GM21447 (cell line): ENCODE results near the gene ARMH1.
"Not testable (repeated sequence)": the region's sequence is repeated elsewhere in the genome, so short reads cannot be mapped to it uniquely, and the experiment has no call there.

Experiments
- ATAC-seq: cut with Tn5 transposase; IDR thresholded peaks from one replicate; pipeline ENCODE4 v1.9.1; 2021; ENCODE audit not compliant: unreplicated experiment

ARMH1 gene

GRCh38 chr1:44693900-44694299 lies 19.4 kb downstream of the ARMH1 start:
- no peak for ATAC-seq

- ATAC-seq: peak; percentile 62
These were observed 20.5 kb downstream of the ARMH1 start for GRCh38 chr1:44694863-44695478.

GRCh38 chr1:44695671-44696070 lies 21.2 kb downstream of the ARMH1 start:
- ATAC-seq: no peak

DNA sequence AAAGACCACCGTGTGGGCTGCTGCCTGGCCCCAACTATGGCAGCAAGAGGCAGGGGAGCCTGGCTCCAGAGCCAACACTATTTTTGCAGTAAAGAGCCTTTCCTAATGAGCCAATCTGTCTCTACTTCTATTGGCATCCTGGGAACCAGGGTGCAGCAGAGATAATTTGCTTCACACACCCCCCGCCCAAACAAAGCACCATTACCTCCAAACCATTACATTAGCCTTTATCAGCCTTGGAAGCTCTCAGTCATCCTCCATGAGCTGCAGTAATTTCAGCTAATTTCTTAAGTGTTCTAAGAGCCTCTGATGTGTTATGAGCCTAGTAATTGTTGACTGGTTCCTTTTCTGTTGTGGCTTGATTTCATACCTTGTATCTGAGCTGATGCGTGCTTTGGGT lies 21.6 kb downstream of the ARMH1 start:
- ATAC-seq: no peak

DNA sequence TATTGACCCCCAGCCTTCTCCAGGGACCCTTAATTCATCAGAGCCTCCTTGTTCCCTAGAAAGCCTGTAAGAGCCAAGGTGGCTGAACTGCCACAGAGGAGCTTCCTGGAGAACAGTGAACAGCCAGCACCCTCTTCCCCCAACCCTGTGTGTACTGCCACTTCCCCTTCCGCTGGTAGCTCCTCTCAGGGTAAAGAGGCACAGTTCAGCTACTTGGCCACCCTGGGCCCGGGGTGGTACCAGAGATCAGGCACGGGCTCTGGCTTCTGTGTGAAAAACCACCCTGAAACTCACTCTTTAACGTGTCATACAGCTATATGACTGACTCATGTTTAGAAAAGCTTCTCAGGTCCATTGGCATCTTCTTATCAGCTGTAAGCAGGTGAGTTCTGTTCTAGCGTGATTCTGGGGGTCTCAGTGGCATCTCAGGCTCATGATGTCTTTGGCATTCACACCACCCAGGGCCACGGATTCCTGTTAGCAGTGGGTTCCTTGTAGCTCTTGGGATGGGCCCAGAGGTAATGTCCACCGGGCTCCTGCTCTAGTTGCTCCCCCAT lies 22.4 kb downstream of the ARMH1 start:
- ATAC-seq: no peak

DNA sequence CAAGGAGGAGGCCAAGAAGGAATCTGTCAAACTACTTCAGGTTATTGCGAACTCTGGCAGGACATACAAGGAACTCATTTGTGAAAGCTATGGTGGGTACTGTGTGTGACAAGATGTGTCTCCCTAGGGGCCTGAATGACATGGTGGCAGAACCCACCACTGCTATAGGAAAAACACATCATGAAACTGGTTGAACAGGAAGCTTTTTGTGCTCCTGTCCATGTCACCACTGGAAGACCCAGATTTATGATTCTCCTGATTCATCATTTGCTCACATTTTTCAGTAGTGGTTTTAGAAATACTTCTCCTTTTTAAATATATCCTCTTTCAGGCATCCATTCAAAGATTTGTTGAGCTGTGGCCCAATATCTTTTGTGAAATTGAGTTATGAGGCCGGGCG lies 23.6 kb downstream of the ARMH1 start:
- ATAC-seq: no peak

DNA sequence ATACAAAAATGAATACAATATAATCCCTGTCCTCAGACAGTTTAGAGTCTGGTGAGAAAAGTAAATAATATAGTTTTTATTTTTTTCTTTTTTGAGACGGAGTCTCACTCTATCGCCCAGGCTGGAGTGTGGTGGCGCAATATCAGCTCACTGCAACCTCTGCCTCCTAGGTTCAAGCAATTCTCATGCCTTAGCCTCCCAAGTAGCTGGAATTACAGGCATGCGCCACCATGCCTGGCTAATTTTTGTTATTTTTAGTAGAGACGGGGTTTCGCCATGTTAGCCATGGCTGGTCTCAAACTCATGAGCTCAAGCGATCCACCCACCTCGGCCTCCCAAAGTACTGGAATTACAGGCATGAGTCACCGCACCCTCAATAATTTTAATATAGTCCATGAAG lies 24.9 kb downstream of the ARMH1 start:
- not testable (repeated sequence) for ATAC-seq

DNA sequence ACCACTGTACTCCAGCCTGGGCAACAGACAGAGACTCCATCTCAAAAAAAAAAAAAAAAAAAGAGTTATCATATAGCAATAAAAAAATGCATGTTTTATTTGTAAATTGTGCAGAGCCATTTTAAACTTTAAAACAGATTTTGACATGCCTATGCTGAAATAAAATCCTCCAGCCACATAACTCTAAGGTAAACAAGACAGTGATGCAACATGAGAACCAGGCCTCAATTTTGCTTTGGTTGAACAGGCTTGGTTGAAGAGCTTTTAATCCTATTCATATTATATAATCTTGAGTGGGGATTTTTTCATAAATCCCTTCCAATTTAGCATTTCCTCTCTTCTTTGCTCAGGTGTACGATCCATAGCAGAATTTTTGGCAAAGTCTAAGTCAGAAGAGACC lies 26.1 kb downstream of the ARMH1 start:
- no peak for ATAC-seq

- no peak for ATAC-seq
These were observed 26.6 kb downstream of the ARMH1 start for GRCh38 chr1:44701141-44701573.

DNA sequence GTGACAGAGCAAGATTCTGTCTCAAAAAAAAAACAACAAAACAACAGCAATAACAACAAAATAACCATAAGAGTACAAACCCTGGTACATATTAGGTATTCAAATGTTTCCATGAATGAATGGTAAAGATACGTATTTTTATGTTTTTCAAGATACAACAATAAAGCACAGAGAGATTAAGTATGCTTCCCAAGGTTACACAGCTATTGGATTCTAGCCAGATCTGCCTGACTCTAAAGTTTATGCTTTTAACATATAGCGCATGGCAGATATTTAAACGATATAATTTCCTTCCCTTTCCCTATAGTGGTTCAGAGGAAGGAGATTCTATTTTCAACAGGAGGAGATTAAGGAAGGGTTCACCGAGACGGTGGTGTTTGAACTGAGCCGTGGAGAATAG lies 31.0 kb downstream of the ARMH1 start:
- ATAC-seq: no peak

GRCh38 chr1:44705938-44706337 lies 31.4 kb downstream of the ARMH1 start:
- no peak for ATAC-seq

- no peak for ATAC-seq
These were observed 32.8 kb downstream of the ARMH1 start for GRCh38 chr1:44707112-44707881.

- ATAC-seq: no peak
These were observed 33.7 kb downstream of the ARMH1 start for GRCh38 chr1:44707959-44708831.

- peak; percentile 73 for ATAC-seq
These were observed 38.8 kb downstream of the ARMH1 start for GRCh38 chr1:44713321-44713781.

GRCh38 chr1:44714532-44714931 lies 40.0 kb downstream of the ARMH1 start:
- ATAC-seq: no peak

DNA sequence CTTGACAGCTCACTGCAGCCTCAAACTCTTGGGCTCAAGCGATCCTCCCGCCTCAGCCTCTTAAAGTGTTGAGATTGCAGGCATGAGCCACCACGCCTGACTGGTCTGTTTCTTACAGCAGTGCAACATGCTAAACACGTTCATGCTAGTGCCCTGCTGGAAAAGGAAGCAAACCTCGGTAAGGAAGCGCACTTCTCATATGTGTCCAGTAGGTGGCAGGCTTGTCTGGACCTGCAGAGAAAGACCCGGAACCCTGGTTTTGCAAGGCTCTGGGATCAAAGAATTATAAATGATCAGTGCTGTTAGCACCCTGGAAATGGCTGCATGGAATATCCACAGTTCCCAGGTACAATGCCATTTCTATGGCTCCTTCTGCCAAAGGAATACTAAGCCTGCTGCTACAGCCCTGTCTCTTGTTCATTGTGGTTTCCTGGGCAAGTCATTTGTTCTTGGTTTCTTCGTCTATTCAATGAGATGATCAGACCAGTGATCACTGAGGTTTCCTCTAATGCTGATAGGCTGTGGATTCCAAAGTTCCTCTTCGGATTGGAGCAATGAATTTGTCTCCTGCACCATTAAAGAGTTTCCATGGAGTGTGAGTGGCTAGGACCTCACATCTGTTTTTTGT lies 40.5 kb downstream of the ARMH1 start:
- ATAC-seq: no peak

GRCh38 chr1:44717156-44717555 lies 42.6 kb downstream of the ARMH1 start:
- no peak for ATAC-seq

GRCh38 chr1:44717653-44718052 lies 43.1 kb downstream of the ARMH1 start:
- ATAC-seq: no peak

DNA sequence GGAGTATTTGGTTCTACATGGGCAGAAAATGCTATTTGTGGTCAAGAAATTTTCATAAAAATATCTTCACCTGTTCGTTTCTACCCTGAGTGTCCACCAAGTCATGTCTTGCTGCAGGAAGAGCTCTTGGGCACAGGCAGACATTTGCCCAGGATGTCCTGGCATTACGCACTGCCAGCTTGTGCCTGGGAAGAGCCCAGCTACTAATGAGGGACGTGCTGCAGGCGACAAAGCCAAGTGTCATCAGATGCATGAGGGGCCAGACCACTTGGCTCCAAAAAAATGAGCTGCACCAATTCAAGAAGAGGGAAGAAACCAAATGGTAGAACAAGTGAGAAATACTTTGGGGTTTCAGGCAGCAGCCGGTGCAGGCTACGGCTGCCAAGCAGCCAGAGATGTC lies 43.6 kb downstream of the ARMH1 start:
- ATAC-seq: no peak

DNA sequence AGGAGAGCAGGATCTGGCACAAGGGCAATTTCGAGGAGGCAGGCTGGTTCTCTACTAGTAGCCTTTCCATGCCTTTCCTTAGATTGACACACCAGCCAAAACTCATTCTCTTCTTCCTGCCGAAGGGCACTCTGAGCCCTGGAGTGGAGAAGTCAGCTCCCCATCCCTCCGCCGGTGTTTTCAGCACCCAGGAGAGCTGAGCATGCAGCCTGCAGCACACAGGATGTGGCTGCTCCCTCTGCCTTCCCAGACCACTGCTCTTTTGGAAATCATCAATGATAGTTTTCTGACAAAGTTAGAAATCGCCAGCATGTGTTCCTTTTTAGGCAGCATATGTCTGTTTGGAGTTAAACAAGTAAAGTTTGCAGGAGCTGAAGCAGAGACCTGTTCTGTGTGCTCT lies 44.8 kb downstream of the ARMH1 start:
- no peak for ATAC-seq

DNA sequence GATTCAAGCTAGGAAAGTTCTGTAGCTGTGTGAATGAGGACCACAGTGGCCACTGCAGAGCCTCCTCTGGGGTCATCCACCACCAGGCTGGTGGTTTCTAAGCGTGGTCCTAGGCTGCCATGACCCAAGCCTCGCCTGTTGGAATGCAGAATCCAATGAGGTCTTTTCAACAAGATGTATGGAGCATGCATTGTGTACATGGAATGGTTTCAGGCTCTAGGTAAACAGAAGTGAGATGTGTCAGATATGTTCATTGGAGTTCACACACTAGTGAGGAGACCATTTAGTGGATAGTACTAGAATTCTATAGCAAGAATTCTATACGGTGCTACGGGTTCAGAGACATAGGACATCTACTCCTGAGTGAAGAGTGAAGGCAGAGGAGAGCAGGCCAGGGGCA lies 45.8 kb downstream of the ARMH1 start:
- no peak for ATAC-seq
